IMR-90 (cell line): ENCODE measurements around the gene ADRA1B. TPM values are rescaled to one million over a fixed set of nuclear protein-coding genes. Genes with fewer than 3 reads are reported as not detected.

ENCODE experiments used
- BHLHE40 ChIP-seq: fragments of 150-350 bp; IDR thresholded peaks from 2 replicates; pipeline ENCODE4 v1.6.1; 2016; ENCODE audit warnings: mild to moderate bottlenecking, low read depth, low read length
- MAFK ChIP-seq: IDR thresholded peaks from 2 replicates; pipeline ENCODE4 v1.6.1; 2012; ENCODE audit warnings: low read depth, low read length, improper control_type of control experiment
- MXI1 ChIP-seq: IDR thresholded peaks from 2 replicates; pipeline ENCODE4 v1.6.1; 2012; ENCODE audit warnings: low read depth, mild to moderate bottlenecking, low read length, moderate library complexity, borderline replicate concordance
- POLR2A ChIP-seq: IDR thresholded peaks from 2 replicates; pipeline ENCODE4 v1.6.1; 2012; ENCODE audit warnings: mild to moderate bottlenecking, low read depth, low read length
- RCOR1 ChIP-seq: IDR thresholded peaks from 2 replicates; pipeline ENCODE4 v1.6.1; 2012; ENCODE audit warnings: mild to moderate bottlenecking, low read length, improper control_type of control experiment; ENCODE audit not compliant: insufficient replicate concordance
- USF2 ChIP-seq: fragments of 150-350 bp; IDR thresholded peaks from 2 replicates; pipeline ENCODE4 v1.6.1; 2017; ENCODE audit warnings: mild to moderate bottlenecking, antibody characterized with exemption, low read length, low read depth
- polyA plus RNA-seq, 3 experiments: library from polyadenylated mRNA; depleted of rRNA; stranded (reverse); fragments of >200 nt; gene quantifications; 2 replicates each; pipeline ENCODE4 v1.2.3, GENCODE V29; 2012; ENCODE audit warnings: low replicate concordance in 1 of 3
- total RNA-seq: library from RNA; depleted of rRNA; stranded (reverse); fragments of >200 nt; gene quantifications from 2 replicates; pipeline ENCODE4 v1.2.3, GENCODE V29; 2012

ADRA1B gene
- total and polyA plus RNA-seq, 2 of the 4 experiments (the other 2 are of a cell fraction) = 0.18 to 1.5 TPM

- TF ChIP-seq USF2 = no peak
- TF ChIP-seq POLR2A = no peak
- TF ChIP-seq BHLHE40 = no peak
- TF ChIP-seq RCOR1 = no peak
- TF ChIP-seq MAFK = no peak
- no peak for TF ChIP-seq MXI1
Measured at GRCh38 chr5:159972538-159973362, 56.5 kb downstream of the ADRA1B start (continued).
